ENCODE measurements around the gene IRGC.

Gene IRGC

GRCh38 chr19:43690890-43691289, 25.0 kb upstream of the IRGC start:
- DNase-seq (ENCODE audit: low read depth in 1 of 2, low spot score in 1 of 2), result no peak

DNA sequence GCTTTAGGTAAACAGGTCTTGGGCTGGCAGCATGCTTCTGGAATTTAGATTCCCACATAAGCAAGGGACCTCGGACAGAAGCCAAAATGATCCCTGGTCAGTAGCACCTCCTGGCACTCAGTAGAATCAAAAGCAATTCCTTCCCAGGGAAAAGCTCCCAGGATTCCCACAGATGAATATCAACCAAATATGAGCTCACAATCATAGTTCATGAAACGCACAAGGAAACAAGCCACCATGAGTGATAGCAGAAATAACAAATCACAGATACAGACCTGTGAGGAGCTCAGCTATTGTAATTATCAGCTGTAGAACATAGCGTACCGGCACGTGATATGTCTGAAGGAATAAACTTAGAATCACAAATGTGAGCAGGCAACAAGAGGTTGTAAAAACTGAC, 24.1 kb upstream of the IRGC start:
- no peak for DNase-seq (ENCODE audit: low read depth in 1 of 2, low spot score in 1 of 2)

- no peak for DNase-seq (ENCODE audit: low read depth in 1 of 2, low spot score in 1 of 2)
Observed at GRCh38 chr19:43692385-43692784, 23.5 kb upstream of the IRGC start.

- DNase-seq (ENCODE audit: low read depth in 1 of 2, low spot score in 1 of 2), result no peak
Observed at GRCh38 chr19:43692877-43693276, 23.0 kb upstream of the IRGC start.

- DNase-seq (ENCODE audit: low read depth in 1 of 2, low spot score in 1 of 2), result no peak
Observed at GRCh38 chr19:43694553-43694952, 21.3 kb upstream of the IRGC start.

DNA sequence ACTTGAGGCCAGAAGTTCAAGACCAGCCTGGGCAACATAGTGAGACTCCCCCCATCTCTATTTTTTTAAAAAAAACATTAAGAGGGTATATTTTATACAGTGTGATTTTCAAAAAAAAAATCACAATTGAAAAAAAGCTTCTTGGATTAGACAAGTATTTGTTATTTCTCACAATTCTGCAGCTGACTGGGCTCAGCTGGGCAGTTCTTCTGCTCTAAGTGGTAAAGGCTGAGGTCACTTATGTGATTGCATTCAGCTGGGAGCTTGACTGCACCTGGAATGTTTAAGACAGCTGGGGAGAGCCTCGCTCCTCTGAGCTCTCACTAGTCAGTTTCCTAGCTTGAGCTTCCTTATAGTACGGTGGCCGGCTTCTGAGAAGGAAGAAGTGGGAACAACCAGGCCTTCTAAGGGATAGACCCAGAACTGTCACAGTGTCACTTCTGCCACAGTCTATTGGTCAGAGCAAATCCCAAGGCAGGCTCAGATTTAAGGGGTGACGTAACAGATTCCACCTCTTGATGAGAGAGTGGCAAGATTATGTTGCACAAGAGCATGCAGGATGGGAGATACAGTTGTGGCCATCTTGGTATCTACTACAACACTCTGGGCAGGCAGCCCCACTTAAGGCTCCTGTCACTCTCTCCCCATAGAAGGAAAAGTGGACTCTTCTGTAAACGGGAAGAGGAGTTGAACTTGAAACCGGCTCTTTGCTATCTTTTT, 19.7 kb upstream of the IRGC start:
- DNase-seq (ENCODE audit: low read depth in 1 of 2, low spot score in 1 of 2), result no peak

- no peak for DNase-seq (ENCODE audit: low read depth in 1 of 2, low spot score in 1 of 2)
Observed at GRCh38 chr19:43697295-43697694, 18.6 kb upstream of the IRGC start.

- no peak for DNase-seq (ENCODE audit: low read depth in 1 of 2, low spot score in 1 of 2)
Observed at GRCh38 chr19:43699506-43700394, 16.1 kb upstream of the IRGC start.

- no peak for DNase-seq (ENCODE audit: low read depth in 1 of 2, low spot score in 1 of 2)
Observed at GRCh38 chr19:43700395-43701000, 15.4 kb upstream of the IRGC start.

GRCh38 chr19:43704002-43704705, 11.7 kb upstream of the IRGC start:
- DNase-seq (ENCODE audit: low read depth in 1 of 2, low spot score in 1 of 2), result no peak

- DNase-seq (ENCODE audit: low read depth in 1 of 2, low spot score in 1 of 2), result no peak
Observed at GRCh38 chr19:43705729-43706128, 10.1 kb upstream of the IRGC start.

- no peak for DNase-seq (ENCODE audit: low read depth in 1 of 2, low spot score in 1 of 2)
Observed at GRCh38 chr19:43707158-43707712, 8.6 kb upstream of the IRGC start.

- DNase-seq (ENCODE audit: low read depth in 1 of 2, low spot score in 1 of 2), result no peak
Observed at GRCh38 chr19:43708716-43709115, 7.2 kb upstream of the IRGC start.

- no peak for DNase-seq (ENCODE audit: low read depth in 1 of 2, low spot score in 1 of 2)
Observed at GRCh38 chr19:43711751-43712355, 4.0 kb upstream of the IRGC start.

DNA sequence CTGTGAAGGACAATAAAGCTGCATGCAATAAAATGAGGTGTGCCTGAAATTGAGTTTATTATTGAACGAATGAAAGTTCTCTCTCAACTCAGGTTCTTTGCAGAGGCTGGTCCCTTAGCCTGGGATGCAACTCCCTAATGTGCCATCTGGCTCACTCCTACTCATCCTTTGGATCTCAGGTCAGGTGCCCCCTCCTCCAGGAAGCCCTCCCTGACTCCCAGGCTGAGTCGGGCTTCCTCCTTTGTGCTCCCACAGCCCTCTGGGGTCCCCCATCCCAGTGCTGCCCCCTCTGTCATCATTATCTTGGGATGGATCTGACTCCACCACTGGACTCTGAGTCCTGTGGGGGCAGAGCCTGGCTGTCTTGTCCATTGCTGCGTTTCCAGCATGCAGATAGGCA, 2.7 kb upstream of the IRGC start:
- DNase-seq (ENCODE audit: low read depth in 1 of 2, low spot score in 1 of 2), result no peak

DNA sequence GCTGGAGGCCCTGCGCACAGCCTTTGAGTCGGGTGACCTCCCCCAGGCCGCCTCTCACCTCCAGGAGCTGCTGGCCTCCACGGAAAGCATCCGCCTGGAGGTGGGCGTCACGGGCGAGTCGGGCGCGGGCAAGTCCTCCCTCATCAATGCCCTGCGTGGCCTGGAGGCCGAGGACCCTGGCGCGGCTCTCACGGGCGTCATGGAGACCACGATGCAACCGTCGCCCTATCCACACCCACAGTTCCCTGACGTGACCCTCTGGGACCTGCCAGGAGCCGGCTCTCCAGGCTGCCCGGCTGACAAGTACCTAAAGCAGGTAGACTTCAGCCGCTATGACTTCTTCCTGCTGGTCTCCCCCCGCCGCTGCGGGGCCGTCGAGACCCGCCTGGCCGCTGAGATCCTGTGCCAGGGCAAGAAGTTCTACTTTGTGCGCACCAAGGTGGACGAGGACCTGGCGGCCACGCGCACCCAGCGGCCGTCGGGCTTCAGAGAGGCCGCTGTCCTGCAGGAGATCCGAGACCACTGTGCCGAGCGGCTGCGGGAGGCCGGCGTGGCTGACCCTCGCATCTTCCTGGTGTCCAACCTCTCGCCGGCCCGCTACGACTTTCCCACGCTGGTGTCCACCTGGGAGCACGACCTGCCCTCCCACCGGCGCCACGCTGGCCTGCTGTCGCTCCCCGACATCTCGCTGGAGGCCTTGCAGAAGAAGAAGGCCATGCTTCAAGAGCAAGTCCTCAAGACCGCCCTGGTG, 2.9 kb downstream of the IRGC start:
- no peak for DNase-seq (ENCODE audit: low read depth in 1 of 2, low spot score in 1 of 2)

DNA sequence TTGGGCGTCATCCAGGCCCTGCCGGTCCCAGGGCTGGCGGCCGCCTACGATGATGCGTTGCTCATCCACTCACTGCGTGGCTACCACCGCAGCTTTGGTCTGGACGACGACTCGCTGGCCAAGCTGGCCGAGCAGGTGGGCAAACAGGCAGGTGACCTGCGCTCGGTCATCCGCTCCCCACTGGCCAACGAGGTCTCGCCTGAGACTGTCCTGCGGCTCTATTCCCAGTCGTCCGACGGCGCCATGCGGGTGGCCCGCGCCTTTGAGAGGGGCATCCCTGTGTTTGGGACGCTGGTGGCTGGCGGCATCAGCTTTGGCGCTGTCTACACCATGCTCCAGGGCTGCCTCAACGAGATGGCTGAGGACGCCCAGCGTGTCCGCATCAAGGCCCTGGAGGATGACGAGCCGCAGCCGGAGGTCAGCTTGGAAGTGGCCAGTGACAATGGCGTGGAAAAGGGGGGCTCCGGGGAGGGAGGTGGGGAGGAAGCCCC, 3.5 kb downstream of the IRGC start:
- DNase-seq (ENCODE audit: low read depth in 1 of 2, low spot score in 1 of 2), result no peak

DNA sequence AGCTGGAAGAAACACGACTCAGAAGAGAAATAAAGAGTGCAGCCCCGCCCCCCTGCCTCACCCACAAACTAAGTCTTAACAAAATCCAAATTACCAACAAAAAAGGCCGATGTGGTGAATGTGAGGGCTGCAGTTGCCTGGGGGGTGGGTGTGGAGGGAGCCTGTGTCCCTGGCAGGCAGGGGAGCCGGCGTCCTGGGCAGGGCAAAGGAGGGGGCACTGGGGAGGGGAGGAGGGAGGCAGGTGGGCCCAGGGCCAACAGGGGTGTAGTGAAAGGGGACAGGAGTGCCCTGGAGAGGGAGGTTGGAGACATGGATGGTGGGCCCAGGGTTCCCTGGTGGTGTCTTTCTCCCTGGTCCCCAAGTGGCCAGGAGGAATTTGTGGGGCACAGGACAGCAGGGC, 4.0 kb downstream of the IRGC start:
- no peak for DNase-seq (ENCODE audit: low read depth in 1 of 2, low spot score in 1 of 2)

DNA sequence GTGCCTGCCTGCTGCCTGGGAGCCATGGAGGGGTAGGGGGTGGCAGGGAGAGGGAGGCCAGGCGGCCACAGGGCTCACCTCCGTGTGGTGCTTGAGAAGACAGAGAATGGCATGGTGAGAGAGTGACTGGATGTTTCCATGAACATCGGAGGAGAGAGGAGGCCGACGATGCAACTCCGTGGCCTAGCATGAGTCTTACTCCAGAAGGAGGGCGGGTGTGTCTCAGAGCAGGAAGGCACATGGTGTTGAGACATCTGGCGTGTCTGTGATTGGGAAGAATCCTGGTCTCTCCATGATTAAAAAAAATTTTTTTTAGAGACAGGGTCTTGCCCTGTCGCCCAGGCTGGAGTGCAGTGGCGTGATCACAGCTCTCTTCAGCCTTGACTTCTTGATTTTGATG, 5.1 kb downstream of the IRGC start:
- no peak for DNase-seq (ENCODE audit: low read depth in 1 of 2, low spot score in 1 of 2)

GRCh38 chr19:43721469-43722048, 5.7 kb downstream of the IRGC start:
- DNase-seq (ENCODE audit: low read depth in 1 of 2, low spot score in 1 of 2), result no peak

All from activated CD4-positive, alpha-beta T cell treated with anti-CD3 and anti-CD28 coated beads, Interleukin-2, amount 50 U/mL, for 24 hours (primary cell).